Caki2 (cell line): ENCODE data around the gene KCNJ16. TPM values are rescaled to one million over a fixed set of nuclear protein-coding genes. Genes with fewer than 3 reads are reported as not detected.
A peak's percentile ranks its signal among the peaks of the same experiment; 100 is the strongest.

Source experiments
- DNase-seq: peaks from one replicate; pipeline ENCODE4 v3.0.0-alpha.2; 2015; ENCODE audit warnings: low read depth
- in situ Hi-C: cut with HindIII; loops from 2 replicates; pipeline ENCODE4 v1.10.0; 2016; ENCODE audit warnings: low sequenced_read_pairs, low pct_unique_long_range_greater_than_20kb, mixed read lengths
- total RNA-seq: library from RNA; depleted of rRNA; stranded (reverse); fragments of >200 nt; shearing (Covaris generic); gene quantifications from 2 replicates; pipeline ENCODE4 v1.2.3, GENCODE V29; 2014; ENCODE audit warnings: low replicate concordance

KCNJ16 gene
- total RNA-seq, 1 experiment from 2014 or later = 38.1 TPM

GRCh38 chr17:70086516-70086915 is 11.5 kb downstream of the KCNJ16 start:
- in situ Hi-C loops = no loop called here
- DNase-seq = no peak

GRCh38 chr17:70089513-70090148 is 14.6 kb downstream of the KCNJ16 start:
- in situ Hi-C loops = no loop called here

GRCh38 chr17:70091005-70091568 is 16.1 kb downstream of the KCNJ16 start:
- DNase-seq = no peak
- in situ Hi-C loops = no loop called here

More at GRCh38 chr17:70089513-70090148, 14.6 kb downstream of the KCNJ16 start:
- peak; percentile 89 for DNase-seq

GRCh38 chr17:70091696-70092095 is 16.7 kb downstream of the KCNJ16 start:
- DNase-seq = peak; percentile 67
- in situ Hi-C loops = no loop called here

- in situ Hi-C loops = no loop called here
- DNase-seq = peak; percentile 34
Observed at GRCh38 chr17:70093163-70093562, 18.1 kb downstream of the KCNJ16 start.

GRCh38 chr17:70095455-70095854 is 20.4 kb downstream of the KCNJ16 start:
- no peak for DNase-seq
- in situ Hi-C loops = no loop called here

- DNase-seq = no peak
- in situ Hi-C loops = no loop called here
Observed at GRCh38 chr17:70096861-70097260, 21.8 kb downstream of the KCNJ16 start.

- no peak for DNase-seq
- in situ Hi-C loops = no loop called here
Observed at GRCh38 chr17:70098030-70098429, 23.0 kb downstream of the KCNJ16 start.

- no peak for DNase-seq
- in situ Hi-C loops = no loop called here
Observed at GRCh38 chr17:70099294-70099693, 24.3 kb downstream of the KCNJ16 start.

GRCh38 chr17:70099884-70100283 is 24.9 kb downstream of the KCNJ16 start:
- in situ Hi-C loops = no loop called here
- no peak for DNase-seq

- no peak for DNase-seq
- in situ Hi-C loops = no loop called here
Observed at GRCh38 chr17:70100983-70101382, 26.0 kb downstream of the KCNJ16 start.

GRCh38 chr17:70102531-70102930 is 27.5 kb downstream of the KCNJ16 start:
- DNase-seq = no peak
- in situ Hi-C loops = no loop called here

GRCh38 chr17:70104791-70105523 is 29.9 kb downstream of the KCNJ16 start:
- in situ Hi-C loops = no loop called here
- DNase-seq = no peak

- in situ Hi-C loops = no loop called here
Observed at GRCh38 chr17:70105641-70106040, 30.6 kb downstream of the KCNJ16 start.

GRCh38 chr17:70106551-70106950 is 31.5 kb downstream of the KCNJ16 start:
- in situ Hi-C loops = no loop called here
- DNase-seq = no peak

More at GRCh38 chr17:70105641-70106040, 30.6 kb downstream of the KCNJ16 start:
- DNase-seq = no peak

- no peak for DNase-seq
- in situ Hi-C loops = no loop called here
Observed at GRCh38 chr17:70107441-70107840, 32.4 kb downstream of the KCNJ16 start.

- DNase-seq = no peak
- in situ Hi-C loops = no loop called here
Observed at GRCh38 chr17:70107904-70108565, 33.0 kb downstream of the KCNJ16 start.

- DNase-seq = peak; percentile 86
- in situ Hi-C loops = no loop called here
Observed at GRCh38 chr17:70109497-70109896, 34.5 kb downstream of the KCNJ16 start.

GRCh38 chr17:70110443-70110880 is 35.4 kb downstream of the KCNJ16 start:
- in situ Hi-C loops = no loop called here
- peak; percentile 87 for DNase-seq
